Parathyroid adenoma (tissue), 2 donors: Measurements from ENCODE around the gene PPBP.

ENCODE experiments used
- H2AFZ ChIP-seq: fragments of 300-600 bp; sonication (generic); one replicate; pipeline ENCODE4 v1.7.0; 2017; ENCODE audit warnings: antibody characterized with exemption, mild to moderate bottlenecking
- H3K27ac ChIP-seq: fragments of 300-600 bp; sonication (generic); one replicate; pipeline ENCODE4 v1.7.0; 2017
- H3K27me3 ChIP-seq: fragments of 300-600 bp; sonication (generic); one replicate; pipeline ENCODE4 v1.7.0; 2017; ENCODE audit warnings: low read length; ENCODE audit not compliant: control insufficient read depth, insufficient read depth
- H3K36me3 ChIP-seq: fragments of 300-600 bp; sonication (generic); one replicate; pipeline ENCODE4 v1.7.0; 2017; ENCODE audit warnings: low read length; ENCODE audit not compliant: control insufficient read depth, insufficient read depth
- H3K4me1 ChIP-seq: fragments of 300-600 bp; sonication (generic); one replicate; pipeline ENCODE4 v1.7.0; 2017; ENCODE audit warnings: control low read depth
- H3K4me2 ChIP-seq: fragments of 300-600 bp; sonication (generic); one replicate; pipeline ENCODE4 v1.7.0; 2017; ENCODE audit warnings: low read length
- H3K4me3 ChIP-seq: fragments of 300-600 bp; sonication (generic); one replicate; pipeline ENCODE4 v1.7.0; 2017; ENCODE audit warnings: low read depth, low read length
- H3K79me2 ChIP-seq: fragments of 300-600 bp; sonication (generic); one replicate; pipeline ENCODE4 v1.7.0; 2017; ENCODE audit warnings: control low read depth
- H3K9ac ChIP-seq: fragments of 300-600 bp; sonication (generic); one replicate; pipeline ENCODE4 v1.7.0; 2017; ENCODE audit warnings: mild to moderate bottlenecking
- H3K9me3 ChIP-seq: fragments of 300-600 bp; sonication (generic); one replicate; pipeline ENCODE4 v1.7.0; 2017; ENCODE audit warnings: low read length; ENCODE audit not compliant: control insufficient read depth
- TF ChIP-seq, protein P1 (sequence below): fragments of 300-600 bp; sonication (generic); IDR thresholded peaks from one replicate; pipeline ENCODE4 v1.7.0; 2017; ENCODE audit warnings: antibody characterized with exemption, mild to moderate bottlenecking
- donor health status: primary hyperparathyroidism.

PPBP gene

GRCh38 chr4:74018771-74019170, 30.8 kb upstream of the PPBP start:
- H3K4me3 ChIP-seq = no peak overlapping the region
- H3K27ac ChIP-seq = no peak overlapping the region
- no peak overlapping the region for H2AFZ ChIP-seq
- no peaks in the 10 kb centered on the region for H3K27me3 ChIP-seq
- no peak overlapping the region for H3K9ac ChIP-seq
- no peaks in the 10 kb centered on the region for H3K36me3 ChIP-seq
- TF ChIP-seq, protein P1, sequence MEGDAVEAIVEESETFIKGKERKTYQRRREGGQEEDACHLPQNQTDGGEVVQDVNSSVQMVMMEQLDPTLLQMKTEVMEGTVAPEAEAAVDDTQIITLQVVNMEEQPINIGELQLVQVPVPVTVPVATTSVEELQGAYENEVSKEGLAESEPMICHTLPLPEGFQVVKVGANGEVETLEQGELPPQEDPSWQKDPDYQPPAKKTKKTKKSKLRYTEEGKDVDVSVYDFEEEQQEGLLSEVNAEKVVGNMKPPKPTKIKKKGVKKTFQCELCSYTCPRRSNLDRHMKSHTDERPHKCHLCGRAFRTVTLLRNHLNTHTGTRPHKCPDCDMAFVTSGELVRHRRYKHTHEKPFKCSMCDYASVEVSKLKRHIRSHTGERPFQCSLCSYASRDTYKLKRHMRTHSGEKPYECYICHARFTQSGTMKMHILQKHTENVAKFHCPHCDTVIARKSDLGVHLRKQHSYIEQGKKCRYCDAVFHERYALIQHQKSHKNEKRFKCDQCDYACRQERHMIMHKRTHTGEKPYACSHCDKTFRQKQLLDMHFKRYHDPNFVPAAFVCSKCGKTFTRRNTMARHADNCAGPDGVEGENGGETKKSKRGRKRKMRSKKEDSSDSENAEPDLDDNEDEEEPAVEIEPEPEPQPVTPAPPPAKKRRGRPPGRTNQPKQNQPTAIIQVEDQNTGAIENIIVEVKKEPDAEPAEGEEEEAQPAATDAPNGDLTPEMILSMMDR = no peak
- no peaks in the 10 kb centered on the region for H3K9me3 ChIP-seq
- no peak overlapping the region for H3K4me2 ChIP-seq
- no peaks in the 10 kb centered on the region for H3K4me1 ChIP-seq
- no peaks in the 10 kb centered on the region for H3K79me2 ChIP-seq

GRCh38 chr4:74018116-74018515, 30.1 kb upstream of the PPBP start:
- no peak overlapping the region for H3K4me2 ChIP-seq
- TF ChIP-seq, protein P1 = no peak
- H3K27ac ChIP-seq = no peak overlapping the region
- H3K27me3 ChIP-seq = no peaks in the 10 kb centered on the region
- no peaks in the 10 kb centered on the region for H3K36me3 ChIP-seq
- no peaks in the 10 kb centered on the region for H3K79me2 ChIP-seq
- H2AFZ ChIP-seq = no peak overlapping the region
- H3K4me3 ChIP-seq = no peak overlapping the region
- no peaks in the 10 kb centered on the region for H3K9me3 ChIP-seq
- no peaks in the 10 kb centered on the region for H3K4me1 ChIP-seq
- no peak overlapping the region for H3K9ac ChIP-seq

DNA sequence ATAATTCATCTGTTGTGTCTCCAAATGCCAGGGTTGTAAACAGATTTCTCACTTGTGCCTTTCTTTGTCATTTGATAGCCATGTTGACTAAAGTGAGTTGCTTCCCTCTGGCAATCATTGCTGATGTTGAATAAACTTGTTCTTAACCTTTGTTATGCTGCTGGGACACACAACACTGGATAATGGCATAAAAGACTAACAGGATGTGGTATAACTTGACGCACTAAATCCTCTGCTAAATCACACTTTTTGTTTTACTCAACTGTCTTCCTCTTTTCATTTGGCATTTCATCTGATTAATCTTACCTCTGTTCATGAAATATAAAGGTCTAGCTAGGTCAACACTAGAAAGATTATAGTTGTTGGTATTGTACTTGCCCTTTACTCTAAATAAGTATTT, 28.1 kb upstream of the PPBP start:
- no peaks in the 10 kb centered on the region for H3K27me3 ChIP-seq
- no peaks in the 10 kb centered on the region for H3K79me2 ChIP-seq
- TF ChIP-seq, protein P1 = no peak
- no peak overlapping the region for H3K4me3 ChIP-seq
- no peak overlapping the region for H3K9ac ChIP-seq
- H3K36me3 ChIP-seq = no peaks in the 10 kb centered on the region
- no peaks in the 10 kb centered on the region for H3K4me1 ChIP-seq
- no peak overlapping the region for H3K27ac ChIP-seq
- H3K9me3 ChIP-seq = no peaks in the 10 kb centered on the region
- no peak overlapping the region for H3K4me2 ChIP-seq
- no peak overlapping the region for H2AFZ ChIP-seq

DNA sequence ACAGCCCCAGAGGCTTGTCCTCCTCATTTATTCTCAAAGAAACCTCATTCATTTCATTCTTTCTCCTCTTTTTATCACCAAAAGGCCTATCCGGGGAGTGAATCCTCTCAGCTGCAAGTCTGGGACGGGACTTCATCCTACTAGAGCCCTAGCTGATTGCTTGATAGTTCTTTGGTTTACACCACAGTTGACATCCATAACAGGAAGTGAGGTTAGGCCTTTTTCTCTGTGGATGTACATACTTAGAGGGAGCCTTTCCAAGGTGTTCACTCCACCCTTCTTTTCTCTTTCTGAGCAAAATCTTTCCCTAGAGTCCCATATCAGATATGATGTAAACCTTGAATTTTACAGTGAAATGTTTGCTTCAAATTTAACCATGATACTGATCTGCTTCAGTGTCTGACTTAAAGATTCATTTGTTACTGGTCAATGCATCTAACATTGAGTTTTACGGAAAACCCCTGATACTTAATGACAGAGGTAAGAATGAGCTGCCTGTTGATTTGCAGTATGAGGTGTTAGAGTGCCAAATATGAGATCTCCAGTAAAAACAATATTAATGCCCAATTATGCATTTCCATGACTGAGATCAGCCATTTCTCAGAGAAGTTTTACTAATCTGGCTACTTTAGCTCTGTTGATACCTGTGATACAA, 27.3 kb upstream of the PPBP start:
- Histone ChIP-seq H3K27me3 (no peaks in the 10 kb centered on the region), H3K4me1 (no peaks in the 10 kb centered on the region), H3K27ac (no peak overlapping the region), H3K4me3 (no peak overlapping the region), H3K4me2 (no peak overlapping the region), H3K9me3 (no peaks in the 10 kb centered on the region), H2AFZ (no peak overlapping the region), H3K79me2 (no peaks in the 10 kb centered on the region), H3K9ac (no peak overlapping the region), H3K36me3 (no peaks in the 10 kb centered on the region)
- TF ChIP-seq, protein P1 = no peak

DNA sequence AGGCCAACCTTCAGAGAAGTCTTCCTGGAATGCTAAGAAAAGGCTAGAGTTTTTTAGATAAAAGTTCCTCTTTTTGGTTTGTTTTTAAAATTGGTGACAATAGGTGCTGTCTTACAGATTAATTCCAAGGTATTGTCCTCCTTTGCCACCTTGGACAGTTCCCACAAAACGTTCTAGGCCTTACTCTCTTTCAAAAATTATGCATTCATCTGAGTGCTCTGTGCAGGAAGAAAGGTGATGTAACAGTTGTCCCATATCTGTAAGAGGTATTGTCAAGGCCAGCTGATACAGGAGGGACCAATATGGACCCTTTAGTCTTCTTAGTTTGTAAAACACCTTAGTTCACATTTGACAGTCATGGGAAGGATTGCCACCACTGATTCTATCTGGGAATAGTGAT, 26.3 kb upstream of the PPBP start:
- no peaks in the 10 kb centered on the region for H3K36me3 ChIP-seq
- no peaks in the 10 kb centered on the region for H3K79me2 ChIP-seq
- H3K27me3 ChIP-seq = no peaks in the 10 kb centered on the region
- no peaks in the 10 kb centered on the region for H3K4me1 ChIP-seq
- H3K4me3 ChIP-seq = no peak overlapping the region
- no peak overlapping the region for H2AFZ ChIP-seq
- TF ChIP-seq, protein P1 = no peak
- no peak overlapping the region for H3K9ac ChIP-seq
- H3K27ac ChIP-seq = no peak overlapping the region
- no peaks in the 10 kb centered on the region for H3K9me3 ChIP-seq
- no peak overlapping the region for H3K4me2 ChIP-seq
